PC-9 (cell line): ENCODE measurements around the gene PTPRG.

ENCODE experiments used
- CTCF ChIP-seq: fragments of 200-600 bp; sonication (generic); conservative IDR thresholded peaks from 2 replicates; pipeline ENCODE4 v1.6.1; 2017; ENCODE audit warnings: mixed run types, antibody characterized with exemption, mild to moderate bottlenecking, moderate library complexity
- EZH2 ChIP-seq: fragments of 200-600 bp; sonication (generic); IDR thresholded peaks from 2 replicates; pipeline ENCODE4 v1.8.0; 2017; ENCODE audit warnings: antibody characterized with exemption, low read depth

GRCh38 chr3:62312201-62312600, 750.8 kb downstream of the PTPRG start:
- TF ChIP-seq CTCF, result no peak
- TF ChIP-seq EZH2, result no peak
